Measurements from ENCODE around the gene CRIM1.

The CRIM1 gene

DNA sequence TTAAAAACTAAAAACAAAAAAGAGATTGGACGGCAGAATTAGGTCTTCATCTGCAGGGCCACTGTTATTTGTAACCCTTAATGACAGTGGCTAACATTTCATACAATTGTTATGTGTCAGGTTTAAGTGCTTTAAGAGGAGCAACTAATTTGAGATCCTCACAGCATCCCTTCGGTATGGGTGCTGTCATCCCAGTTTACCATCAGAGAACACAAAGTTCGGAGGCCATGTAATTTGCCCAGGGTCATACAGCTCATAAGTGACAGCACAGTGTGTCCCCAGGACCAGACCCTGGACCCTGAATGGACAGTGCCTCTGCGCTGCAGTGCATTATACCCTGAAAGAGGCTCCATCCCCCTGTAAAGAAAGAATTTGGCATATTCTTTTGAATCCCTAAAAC, 127.7 kb downstream of the CRIM1 start:
- no peak for DNase-seq (ENCODE audit: low read depth)

- DNase-seq (ENCODE audit: low read depth), result no peak
Measured at GRCh38 chr2:36484454-36484853, 128.9 kb downstream of the CRIM1 start.

DNA sequence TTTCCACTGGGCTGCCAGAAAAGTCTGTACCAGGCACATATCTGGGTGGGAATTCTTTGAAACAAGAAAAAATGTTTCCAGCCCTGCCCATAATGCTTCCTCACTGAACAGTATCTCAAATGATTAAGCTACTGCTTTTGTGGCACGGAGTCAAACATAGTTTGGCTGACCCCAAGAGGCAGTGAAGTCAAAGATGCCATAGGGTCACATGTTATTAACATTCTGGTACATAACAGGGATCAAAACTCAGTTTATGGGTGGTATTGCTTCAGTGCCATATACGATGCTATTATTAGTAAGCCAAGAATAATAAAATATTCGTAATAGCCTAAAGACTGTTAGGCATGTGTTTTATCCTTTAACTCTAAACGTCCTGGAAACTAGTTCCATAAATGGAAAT, 129.9 kb downstream of the CRIM1 start:
- DNase-seq (ENCODE audit: low read depth), result no peak

DNA sequence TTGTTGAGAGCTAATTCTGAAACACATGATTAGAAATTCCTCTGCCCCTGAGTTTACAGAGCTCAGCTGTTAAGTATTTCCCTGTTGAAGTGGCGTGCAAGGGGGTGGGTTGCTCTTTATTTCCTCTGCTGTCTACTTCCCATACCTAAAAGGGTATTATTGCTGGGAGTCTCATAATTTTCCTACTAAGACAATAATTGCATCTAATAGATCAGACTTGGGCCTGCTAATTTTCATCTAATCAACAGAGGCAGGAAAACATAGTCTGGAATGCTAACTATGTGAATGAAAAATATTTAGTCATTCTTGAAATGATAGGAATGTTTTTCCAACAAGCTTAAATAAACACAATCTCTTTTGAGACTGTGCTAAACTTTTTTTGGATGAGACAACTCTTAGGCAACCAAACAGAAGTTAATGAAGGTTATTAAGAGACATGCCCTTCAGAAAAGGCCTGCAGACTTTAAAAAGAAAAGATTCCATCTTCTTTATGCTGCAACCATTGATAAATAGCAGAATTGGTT, 131.0 kb downstream of the CRIM1 start:
- DNase-seq (ENCODE audit: low read depth), result no peak

DNA sequence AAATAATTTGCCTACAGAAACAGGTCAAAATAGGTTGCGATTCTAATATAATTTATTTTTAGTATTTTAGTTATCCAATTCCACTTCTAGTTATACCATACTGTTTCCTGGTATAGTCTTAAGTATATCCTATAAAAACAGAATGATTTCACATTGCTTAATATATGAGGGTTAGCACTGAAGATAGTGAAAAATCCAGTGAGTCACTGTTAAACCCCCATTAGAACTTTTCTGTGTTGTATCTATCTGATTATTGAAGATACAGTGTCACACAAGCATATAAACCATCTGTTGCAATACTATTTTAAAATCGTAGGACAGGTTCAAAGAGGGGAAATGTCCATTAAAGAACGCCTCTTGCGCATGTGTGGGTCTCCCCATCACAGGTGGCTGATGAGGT, 132.4 kb downstream of the CRIM1 start:
- no peak for DNase-seq (ENCODE audit: low read depth)

GRCh38 chr2:36489281-36489680, 133.7 kb downstream of the CRIM1 start:
- no peak for DNase-seq (ENCODE audit: low read depth)

DNA sequence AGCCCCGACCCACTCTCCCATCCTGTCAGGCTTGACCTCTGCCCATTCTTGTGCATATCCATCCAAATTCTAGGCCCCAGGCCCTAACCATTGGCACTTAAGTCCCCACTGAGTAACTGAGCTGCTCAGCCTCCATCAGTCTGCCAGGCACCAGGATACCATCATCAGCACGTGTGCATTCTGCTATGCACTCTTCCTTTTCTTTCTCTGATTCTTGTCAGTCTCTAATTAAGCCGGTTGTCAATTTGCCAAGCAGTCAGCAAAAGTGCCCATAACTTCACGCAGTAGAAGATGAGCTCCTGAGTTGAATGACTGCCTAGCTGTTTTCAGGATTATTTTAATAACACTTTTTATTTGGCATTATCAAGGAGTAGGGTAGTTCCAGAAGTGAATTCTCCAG, 135.2 kb downstream of the CRIM1 start:
- no peak for DNase-seq (ENCODE audit: low read depth)

GRCh38 chr2:36492216-36492945, 136.8 kb downstream of the CRIM1 start:
- no peak for DNase-seq (ENCODE audit: low read depth)

GRCh38 chr2:36493306-36493705, 137.7 kb downstream of the CRIM1 start:
- DNase-seq (ENCODE audit: low read depth), result no peak

DNA sequence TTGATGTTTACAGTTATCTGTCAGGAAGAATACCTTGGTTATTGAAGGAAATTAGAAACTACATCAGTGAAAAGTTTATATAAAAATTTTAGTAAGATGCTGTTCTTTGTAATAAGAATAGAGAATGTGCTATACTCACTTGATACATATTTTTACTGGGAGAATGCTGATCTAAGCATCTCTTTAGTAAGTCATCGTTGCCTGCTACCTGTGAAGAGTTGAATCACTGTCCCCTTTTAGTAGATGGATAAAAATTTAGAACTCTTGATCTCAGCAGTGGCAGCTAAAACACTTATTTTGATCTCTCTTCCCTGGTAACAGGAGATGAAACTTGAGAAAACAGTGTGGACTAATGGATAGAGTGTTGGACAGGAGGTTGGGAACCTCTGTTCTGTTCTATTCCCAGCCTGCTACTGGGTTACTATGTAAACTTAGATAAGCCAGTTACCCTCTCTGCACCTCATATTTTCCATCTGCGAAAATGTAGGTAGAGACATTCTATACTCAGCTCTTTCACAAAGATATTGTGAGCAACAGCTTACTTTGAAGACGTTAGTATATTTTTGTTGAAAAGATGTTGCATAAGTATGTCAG, 142.1 kb downstream of the CRIM1 start:
- DNase-seq (ENCODE audit: low read depth), result no peak

- no peak for DNase-seq (ENCODE audit: low read depth)
Measured at GRCh38 chr2:36499128-36499820, 143.7 kb downstream of the CRIM1 start.

DNA sequence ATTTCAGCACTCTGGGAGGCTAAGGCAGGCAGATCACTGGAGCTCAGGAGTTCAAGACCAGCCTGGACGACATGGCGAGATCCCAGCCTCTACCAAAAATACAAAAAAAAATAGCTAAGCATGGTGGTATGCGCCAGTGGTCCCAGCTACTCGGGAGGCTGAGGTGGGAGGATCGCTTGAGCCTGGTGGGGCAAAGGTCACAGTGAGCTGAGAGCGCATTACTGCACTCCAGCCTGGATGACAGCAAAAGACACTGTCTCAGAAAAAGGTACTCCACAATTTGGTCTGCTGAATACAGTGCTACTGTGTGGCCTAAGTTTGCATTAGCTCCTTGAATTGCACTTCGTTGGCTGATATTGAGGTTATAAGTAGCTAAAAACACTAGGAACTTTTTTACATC, 144.5 kb downstream of the CRIM1 start:
- no peak for DNase-seq (ENCODE audit: low read depth)

DNA sequence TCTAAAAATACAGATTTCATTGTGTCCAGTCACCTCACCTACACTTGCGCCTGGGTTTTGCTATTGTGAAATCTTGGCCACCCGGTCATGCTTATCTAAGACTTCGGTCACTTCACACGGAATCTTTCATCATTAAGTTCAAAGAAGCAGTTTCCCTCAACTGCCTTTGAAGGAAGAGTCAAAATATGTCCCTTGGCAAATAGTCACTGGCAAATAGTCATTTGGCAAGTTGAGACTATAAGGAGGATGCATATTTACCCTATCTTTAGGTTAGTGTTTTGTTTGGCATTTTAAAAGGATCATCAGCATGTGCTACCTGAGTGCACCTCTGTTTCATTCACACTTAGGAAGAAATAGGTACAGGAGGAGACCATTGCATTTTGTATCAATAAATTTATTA, 146.5 kb downstream of the CRIM1 start:
- no peak for DNase-seq (ENCODE audit: low read depth)

- DNase-seq (ENCODE audit: low read depth), result peak; percentile 4
Measured at GRCh38 chr2:36507408-36507812, 151.8 kb downstream of the CRIM1 start.

- no peak for DNase-seq (ENCODE audit: low read depth)
Measured at GRCh38 chr2:36509075-36509474, 153.5 kb downstream of the CRIM1 start.

DNA sequence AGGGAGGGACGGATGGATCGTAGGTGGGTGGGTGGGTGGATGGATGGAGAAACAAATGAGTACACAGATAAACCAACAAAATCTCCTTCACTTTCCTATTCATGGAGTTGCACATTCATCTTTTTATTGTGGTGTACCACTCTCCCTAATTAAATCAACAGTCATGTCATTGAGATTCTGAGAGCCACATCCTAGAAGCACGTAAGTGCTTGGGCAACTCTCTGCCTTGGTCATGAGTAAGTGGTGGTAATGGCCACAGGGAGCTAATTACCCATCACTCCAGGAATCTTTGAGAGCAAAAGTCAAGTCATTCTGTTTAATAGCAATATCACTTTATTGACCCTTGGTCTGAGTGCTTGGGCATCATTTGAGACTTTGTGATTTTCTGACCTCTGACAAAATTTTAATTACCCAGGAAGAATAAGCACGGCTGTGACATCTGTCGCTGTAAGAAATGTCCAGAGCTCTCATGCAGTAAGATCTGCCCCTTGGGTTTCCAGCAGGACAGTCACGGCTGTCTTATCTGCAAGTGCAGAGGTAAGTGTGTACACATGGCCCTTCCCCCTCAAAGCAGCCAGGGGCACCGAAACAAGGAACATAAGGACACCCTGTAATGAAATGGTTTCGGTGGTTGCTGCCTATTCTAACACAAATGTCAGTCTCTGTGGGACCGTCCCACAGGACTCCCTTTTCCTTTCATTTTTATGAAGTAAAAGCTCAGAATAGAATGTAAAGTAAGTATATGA, 156.5 kb downstream of the CRIM1 start:
- DNase-seq (ENCODE audit: low read depth), result no peak

DNA sequence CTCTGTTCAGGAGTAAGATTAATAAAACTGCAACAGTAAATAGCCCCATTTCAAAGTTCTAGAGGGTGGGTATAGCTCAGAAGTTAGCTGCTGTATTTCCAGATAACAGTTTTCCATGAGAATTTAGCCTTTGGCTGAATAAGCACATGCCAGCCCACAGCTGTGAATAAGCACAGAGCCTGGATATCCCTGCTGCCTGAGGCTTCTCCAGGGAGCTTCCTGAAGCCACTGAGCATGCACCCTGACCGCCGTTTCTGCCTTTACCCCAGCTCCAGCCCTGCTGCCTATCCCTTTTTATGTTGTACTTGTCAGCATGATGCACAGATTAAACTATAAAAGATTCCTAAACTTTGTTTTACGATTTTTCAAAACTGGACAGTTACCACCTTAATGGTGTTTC, 157.1 kb downstream of the CRIM1 start:
- DNase-seq (ENCODE audit: low read depth), result no peak

- DNase-seq (ENCODE audit: low read depth), result no peak
Measured at GRCh38 chr2:36513661-36514060, 158.1 kb downstream of the CRIM1 start.

GRCh38 chr2:36515538-36515937, 160.0 kb downstream of the CRIM1 start:
- no peak for DNase-seq (ENCODE audit: low read depth)

DNA sequence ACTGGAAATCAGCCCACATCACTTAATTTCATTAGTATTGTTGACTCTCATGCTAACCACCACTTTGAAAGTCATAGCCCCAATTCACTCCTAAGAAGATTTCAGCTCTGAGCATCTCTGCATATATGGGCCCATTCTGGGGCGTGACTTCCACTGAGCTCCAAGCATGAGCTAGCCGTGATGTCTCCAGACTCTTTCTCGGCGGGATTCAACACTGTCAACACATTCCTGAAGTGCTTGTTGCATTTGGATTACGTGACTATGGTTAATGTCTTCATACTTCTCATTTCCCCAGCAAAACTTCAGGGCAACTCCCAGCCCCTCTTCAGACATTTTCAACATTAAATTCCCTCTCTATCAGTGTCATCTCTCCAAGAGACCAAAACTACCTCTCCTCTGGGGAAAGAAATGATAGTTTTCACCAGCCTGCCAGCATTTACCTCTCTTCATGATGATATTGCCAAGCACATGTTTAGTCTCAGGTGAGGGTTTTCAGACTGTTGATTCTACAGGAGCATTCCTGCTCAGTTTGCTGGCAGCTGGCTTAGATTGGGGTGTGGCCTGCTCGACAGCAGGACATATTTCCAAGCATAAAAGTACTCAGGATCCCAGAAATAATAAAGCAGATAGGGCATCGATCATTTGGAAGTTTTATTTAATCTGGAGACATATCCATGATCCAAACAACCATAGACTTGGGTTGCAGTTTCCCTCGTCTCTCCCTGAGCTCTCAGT, 160.7 kb downstream of the CRIM1 start:
- no peak for DNase-seq (ENCODE audit: low read depth)

DNA sequence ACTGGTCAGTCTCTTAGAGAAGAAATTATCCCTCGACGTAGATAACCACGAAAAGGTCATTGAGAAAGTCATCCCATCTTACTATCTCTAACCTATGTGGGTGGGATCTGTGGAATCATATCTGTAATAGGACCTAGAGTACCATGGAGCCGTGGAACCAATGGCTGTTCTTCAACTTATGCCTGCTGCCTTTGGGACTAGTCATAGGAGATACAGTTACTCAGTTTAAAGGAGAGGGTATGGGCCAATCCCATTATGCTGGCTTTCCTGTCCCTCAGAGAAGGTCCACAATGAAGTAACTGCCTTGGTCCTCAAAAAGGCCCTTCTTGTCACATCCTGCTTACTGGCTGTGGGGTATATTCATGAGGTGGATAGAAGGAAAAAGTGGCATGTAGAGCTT, 164.9 kb downstream of the CRIM1 start:
- no peak for DNase-seq (ENCODE audit: low read depth)

DNA sequence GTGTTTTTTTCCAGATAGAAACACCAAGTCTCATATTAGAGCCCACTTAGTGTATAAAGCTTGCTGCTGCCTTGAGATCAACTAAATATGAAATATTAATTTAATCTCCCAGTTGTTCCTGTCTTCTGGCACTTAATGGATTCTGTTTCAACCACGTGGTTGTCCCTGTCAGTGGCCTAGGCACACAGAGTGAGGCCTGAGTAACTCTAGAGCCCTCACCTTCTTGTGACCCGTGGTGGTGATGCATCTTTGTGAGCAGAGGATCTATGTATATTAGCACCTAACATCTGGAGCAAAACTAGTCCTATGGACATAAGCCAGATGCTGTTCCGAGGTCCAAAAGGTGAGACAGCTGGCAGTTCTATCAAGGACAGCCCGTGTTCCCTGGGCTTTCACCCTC, 167.6 kb downstream of the CRIM1 start:
- DNase-seq (ENCODE audit: low read depth), result no peak

Data from stimulated activated CD8-positive, alpha-beta memory T cell treated with anti-CD3 and anti-CD28 coated beads, Interleukin-7, amount 100 ng/mL, for 24 hours (primary cell).